IMR-90 (cell line): ENCODE results near the gene SLC35B4. TPM values are rescaled to one million over a fixed set of nuclear protein-coding genes. Genes with fewer than 3 reads are reported as not detected.
A peak's percentile ranks its signal among the peaks of the same experiment; 100 is the strongest.

ENCODE experiments used
- ATAC-seq: fragments of 200-7000 bp; cut with Tn5 transposase; 2 replicates; pipeline ENCODE4 v1.9.1; 2020; ENCODE audit warnings: low read depth, mild to moderate bottlenecking, moderate library complexity
- BruUV-seq: library from RNA; stranded (reverse); fragments of 400-500 nt; replicated peaks from 2 replicates; lab custom pipeline; 2021; lab: Mats Ljungman, UMichigan
- CTCF ChIA-PET: fragments of 300-600 bp; formaldehyde crosslinking; extraction: SDS; loops from one replicate; lab custom pipeline; 2021; ENCODE audit warnings: antibody characterized with exemption; lab: Yijun Ruan, JAX
- POLR2A ChIA-PET: fragments of 300-600 bp; sonication (Branson Sonifier 250); formaldehyde crosslinking; loops from one replicate; lab custom pipeline; 2022; ENCODE audit warnings: antibody characterized with exemption; ENCODE audit not compliant: unreplicated experiment; lab: Charles Lee
- DNase-seq: peaks from one replicate; pipeline ENCODE4 v3.0.0; 2013
- H2AFZ ChIP-seq: replicated peaks from 2 replicates; pipeline ENCODE3; 2013; ENCODE audit warnings: low read length, mild to moderate bottlenecking; ENCODE audit not compliant: poor library complexity
- H2AK5ac ChIP-seq: 2 replicates; pipeline ENCODE4 v1.6.1; 2013; ENCODE audit warnings: low read depth, low read length, inconsistent platforms
- H2AK9ac ChIP-seq: replicated peaks from 2 replicates; pipeline ENCODE3; 2013; ENCODE audit warnings: mild to moderate bottlenecking, low read depth, low read length, moderate library complexity; ENCODE audit not compliant: poor library complexity
- H2BK120ac ChIP-seq: 2 replicates; pipeline ENCODE4 v1.6.1; 2013; ENCODE audit warnings: low read depth, low read length, inconsistent platforms
- H2BK15ac ChIP-seq: 3 replicates; pipeline ENCODE4 v1.6.1; 2013; ENCODE audit warnings: low read depth, low read length, inconsistent platforms
- H2BK20ac ChIP-seq: 2 replicates; pipeline ENCODE4 v1.6.1; 2013; ENCODE audit warnings: low read depth, mild to moderate bottlenecking, inconsistent platforms, low read length, moderate library complexity
- H2BK5ac ChIP-seq: 2 replicates; pipeline ENCODE4 v1.6.1; 2013; ENCODE audit warnings: mild to moderate bottlenecking, low read depth, low read length, inconsistent platforms; ENCODE audit not compliant: poor library complexity, severe bottlenecking
- H3K14ac ChIP-seq: replicated peaks from 2 replicates; pipeline ENCODE4 v1.6.1; 2013; ENCODE audit warnings: low read depth, low read length, inconsistent platforms
- H3K18ac ChIP-seq: 2 replicates; pipeline ENCODE4 v1.6.1; 2013; ENCODE audit warnings: low read depth, low read length, control low read depth
- H3K23ac ChIP-seq: 2 replicates; pipeline ENCODE4 v1.6.1; 2013; ENCODE audit warnings: low read depth, low read length, inconsistent platforms
- H3K27ac ChIP-seq: 2 replicates; pipeline ENCODE4 v1.5.1; 2013; ENCODE audit warnings: mild to moderate bottlenecking, control low read depth, low read length; ENCODE audit not compliant: insufficient read depth
- H3K27me3 ChIP-seq: 2 replicates; pipeline ENCODE4 v1.6.1; 2013; ENCODE audit warnings: low read length; ENCODE audit not compliant: control insufficient read depth, insufficient read depth
- H3K36me3 ChIP-seq: 2 replicates; pipeline ENCODE4 v1.6.1; 2013; ENCODE audit warnings: low read length, mixed read lengths; ENCODE audit not compliant: control insufficient read depth, insufficient read depth
- H3K4ac ChIP-seq: 2 replicates; pipeline ENCODE4 v1.6.1; 2013; ENCODE audit warnings: low read depth, low read length, inconsistent platforms
- H3K4me1 ChIP-seq: 2 replicates; pipeline ENCODE4 v1.6.1; 2013; ENCODE audit warnings: low read length, mixed read lengths; ENCODE audit not compliant: control insufficient read depth, insufficient read depth
- H3K4me2 ChIP-seq: 2 replicates; pipeline ENCODE4 v1.6.1; 2013; ENCODE audit warnings: low read depth, mild to moderate bottlenecking, control low read depth, low read length, moderate library complexity
- H3K4me3 ChIP-seq: 2 replicates; pipeline ENCODE4 v1.5.1; 2013; ENCODE audit warnings: low read depth, mild to moderate bottlenecking, control low read depth, low read length, moderate library complexity; ENCODE audit not compliant: insufficient read depth
- H3K56ac ChIP-seq: 2 replicates; pipeline ENCODE4 v1.6.1; 2013; ENCODE audit warnings: low read length, inconsistent platforms; ENCODE audit not compliant: insufficient read depth; ENCODE audit errors: extremely low read depth
- H3K79me1 ChIP-seq, 2 experiments: 2 replicates each; pipeline ENCODE4 v1.6.1; 2013; ENCODE audit warnings: low read length in 2 of 2, inconsistent platforms in 1 of 2, low read depth in 1 of 2
- H3K9ac ChIP-seq: 2 replicates; pipeline ENCODE4 v1.6.1; 2013; ENCODE audit warnings: low read depth, low read length, control low read depth
- H3K9me1 ChIP-seq: 2 replicates; pipeline ENCODE4 v1.6.1; 2013; ENCODE audit warnings: low read length, inconsistent platforms; ENCODE audit not compliant: insufficient read depth
- H3K9me3 ChIP-seq: 2 replicates; pipeline ENCODE4 v1.6.1; 2013; ENCODE audit warnings: low read length; ENCODE audit not compliant: control insufficient read depth, insufficient read depth
- H4K20me1 ChIP-seq: 2 replicates; pipeline ENCODE4 v1.6.1; 2013; ENCODE audit warnings: low read length, inconsistent platforms; ENCODE audit not compliant: insufficient read depth
- H4K5ac ChIP-seq: 2 replicates; pipeline ENCODE4 v1.6.1; 2013; ENCODE audit warnings: mild to moderate bottlenecking, low read depth, low read length, control low read depth
- H4K8ac ChIP-seq, 2 experiments: 2 replicates each; pipeline ENCODE4 v1.6.1; 2013; ENCODE audit warnings: low read depth in 2 of 2, low read length in 2 of 2, control low read depth in 1 of 2, inconsistent platforms in 1 of 2
- H4K91ac ChIP-seq: 2 replicates; pipeline ENCODE4 v1.6.1; 2013; ENCODE audit warnings: low read depth, low read length, inconsistent platforms; ENCODE audit not compliant: insufficient read depth
- CEBPB ChIP-seq: IDR thresholded peaks from 2 replicates; pipeline ENCODE4 v1.6.1; 2012; ENCODE audit warnings: low read depth, low read length, improper control_type of control experiment
- CHD1 ChIP-seq: IDR thresholded peaks from 2 replicates; pipeline ENCODE4 v1.6.1; 2012; ENCODE audit warnings: low read depth, low read length, improper control_type of control experiment
- CTCF ChIP-seq: conservative IDR thresholded peaks from 2 replicates; pipeline ENCODE4 v1.5.1; 2012; ENCODE audit warnings: mild to moderate bottlenecking, low read depth, low read length, improper control_type of control experiment
- ELK1 ChIP-seq: fragments of 150-350 bp; IDR thresholded peaks from 2 replicates; pipeline ENCODE4 v1.6.1; 2016; ENCODE audit warnings: low read depth, mild to moderate bottlenecking, low read length, moderate library complexity, borderline replicate concordance
- FOS ChIP-seq: fragments of 150-350 bp; IDR thresholded peaks from 2 replicates; pipeline ENCODE4 v1.6.1; 2016; ENCODE audit warnings: low read depth, low read length
- MAFK ChIP-seq: IDR thresholded peaks from 2 replicates; pipeline ENCODE4 v1.6.1; 2012; ENCODE audit warnings: low read depth, low read length, improper control_type of control experiment
- MAZ ChIP-seq: IDR thresholded peaks from 2 replicates; pipeline ENCODE4 v1.6.1; 2012; ENCODE audit warnings: low read depth, mild to moderate bottlenecking, low read length, improper control_type of control experiment, moderate library complexity, borderline replicate concordance
- MXI1 ChIP-seq: IDR thresholded peaks from 2 replicates; pipeline ENCODE4 v1.6.1; 2012; ENCODE audit warnings: low read depth, mild to moderate bottlenecking, low read length, moderate library complexity, borderline replicate concordance
- NFE2L2 ChIP-seq: fragments of 150-350 bp; IDR thresholded peaks from 2 replicates; pipeline ENCODE4 v1.6.1; 2016; ENCODE audit warnings: low read depth, mild to moderate bottlenecking, low read length
- POLR2A ChIP-seq: IDR thresholded peaks from 2 replicates; pipeline ENCODE4 v1.6.1; 2012; ENCODE audit warnings: mild to moderate bottlenecking, low read depth, low read length
- RAD21 ChIP-seq: IDR thresholded peaks from 2 replicates; pipeline ENCODE4 v1.6.1; 2012; ENCODE audit warnings: low read length, improper control_type of control experiment
- RCOR1 ChIP-seq: IDR thresholded peaks from 2 replicates; pipeline ENCODE4 v1.6.1; 2012; ENCODE audit warnings: mild to moderate bottlenecking, low read length, improper control_type of control experiment; ENCODE audit not compliant: insufficient replicate concordance
- RFX5 ChIP-seq: IDR thresholded peaks from 2 replicates; pipeline ENCODE4 v1.8.0; 2012; ENCODE audit warnings: low read depth, mild to moderate bottlenecking, low read length, moderate library complexity
- SMC3 ChIP-seq: fragments of 150-350 bp; IDR thresholded peaks from 2 replicates; pipeline ENCODE4 v1.6.1; 2016; ENCODE audit warnings: low read depth, mild to moderate bottlenecking, antibody characterized with exemption, low read length, moderate library complexity
- WGBS, 2 experiments: methylation state at CpG; one replicate each; pipeline versions ENCODE4 v1.1.5 to v1.1.7; 2013; ENCODE audit warnings: missing lambda C conversion rate in 2 of 2; ENCODE audit not compliant: insufficient read length in 1 of 2; ENCODE audit errors: extremely low coverage in 2 of 2; 5-methylcytosine and 5-hydroxymethylcytosine counted together
- dilution Hi-C: fragments of 300-500 bp; cut with HindIII; formaldehyde crosslinking; loops from one replicate; pipeline ENCODE4 v1.14.3; 2018; ENCODE audit warnings: low sequenced_read_pairs; ENCODE audit not compliant: unreplicated experiment
- in situ Hi-C: fragments of 300-500 bp; cut with MboI; formaldehyde crosslinking; loops from 3 replicates; pipeline ENCODE4 v1.14.3; 2019; ENCODE audit warnings: low sequenced_read_pairs, inconsistent platforms, mixed read lengths
- intact Hi-C: fragments of 100-400 bp; cut with micrococcal nuclease; formaldehyde crosslinking; loops from 2 replicates; pipeline ENCODE4 v1.10.0; 2022
- polyA plus RNA-seq, 3 experiments: library from polyadenylated mRNA; depleted of rRNA; stranded (reverse); fragments of >200 nt; gene quantifications; 2 replicates each; pipeline ENCODE4 v1.2.3, GENCODE V29; 2012; ENCODE audit warnings: low replicate concordance in 1 of 3
- total RNA-seq: library from RNA; depleted of rRNA; stranded (reverse); fragments of >200 nt; gene quantifications from 2 replicates; pipeline ENCODE4 v1.2.3, GENCODE V29; 2012
- TF ChIP-seq, protein P1 (sequence below): fragments of 150-350 bp; IDR thresholded peaks from 2 replicates; pipeline ENCODE4 v1.6.1; 2017; ENCODE audit warnings: mild to moderate bottlenecking, antibody characterized with exemption, low read length, low read depth

SLC35B4 gene
- total and polyA plus RNA-seq, 2 of the 4 experiments (the other 2 are of a cell fraction): 10.0 to 15.6 TPM

DNA sequence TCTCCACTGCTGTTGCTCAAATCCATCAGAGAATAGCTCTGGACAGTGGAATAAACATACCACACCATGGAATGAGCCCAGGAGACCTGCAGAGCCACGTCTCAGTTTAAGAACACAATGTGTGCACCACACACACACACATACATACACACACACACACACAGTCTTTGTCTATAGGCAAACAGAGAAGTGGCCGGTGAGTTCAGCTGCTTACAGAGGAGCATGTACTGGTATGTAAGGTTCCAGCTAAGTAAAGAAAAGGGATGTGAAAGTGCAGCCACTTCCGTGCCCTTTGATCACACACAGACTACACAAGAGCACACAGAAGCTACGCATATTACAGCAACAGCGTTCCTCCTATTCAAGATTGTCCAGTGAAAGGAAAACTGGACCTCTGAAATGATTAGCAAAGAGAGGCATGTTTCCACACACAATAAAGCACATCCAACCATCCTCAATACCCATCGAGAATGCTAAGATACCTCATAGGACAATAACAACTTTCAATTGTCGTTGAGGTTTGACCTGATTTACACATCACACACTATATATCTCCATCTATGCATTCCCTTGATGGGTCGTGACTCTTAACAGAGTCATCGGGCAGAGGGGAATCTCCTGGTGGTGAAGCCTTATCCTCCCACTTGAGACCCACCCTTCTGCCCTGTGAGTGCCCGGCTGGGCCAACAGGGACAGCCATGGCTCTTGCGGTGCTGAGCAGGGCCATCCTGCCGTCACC, 23.6 kb downstream of the SLC35B4 start:
- H3K14ac ChIP-seq: no peak overlapping the region
- H3K27ac ChIP-seq: no peak overlapping the region
- no peak overlapping the region for H2BK120ac ChIP-seq
- H3K4me3 ChIP-seq: no peak overlapping the region
- no peak overlapping the region for H3K23ac ChIP-seq
- H2AK9ac ChIP-seq: peak overlapping the region; percentile 20
- intact Hi-C loops: no loop called here
- H3K4me2 ChIP-seq: no peak overlapping the region
- H3K9me1 ChIP-seq: no peaks in the 10 kb centered on the region; the same call in 1 of the 2 replicates
- H3K9me3 ChIP-seq: no peaks in the 10 kb centered on the region
- H4K91ac ChIP-seq: no peak overlapping the region
- H3K36me3 ChIP-seq: peaks cover 13% of the 10 kb centered on the region
- WGBS, 2 experiments: 96% methylated on average over 5 of the region's 12 CpGs; no CpG with 5 or more reads in 1 of the 2 experiments
- DNase-seq (no peak), ATAC-seq (no peak)
- no peak overlapping the region for H3K9ac ChIP-seq
- no peaks in the 10 kb centered on the region for H3K27me3 ChIP-seq
- H2BK15ac ChIP-seq: no peak overlapping the region
- POLR2A ChIA-PET: no interaction called here
- in situ Hi-C loops: no loop called here
- H2BK5ac ChIP-seq: no peak overlapping the region
- dilution Hi-C loops: no loop called here
- H4K8ac ChIP-seq: no peak overlapping the region
- no peak overlapping the region for H2AK5ac ChIP-seq
- CTCF ChIA-PET: interaction anchor here (0.6 to 0.7 kb wide), 2 partner anchors 29 to 1067 kb away, joined by 4 to 5 read pairs; no protein-coding TSS in a partner anchor
- H3K79me1 ChIP-seq: no peaks in the 10 kb centered on the region
- no peak overlapping the region for H3K18ac ChIP-seq
- H2AFZ ChIP-seq: no peak overlapping the region
- no peaks in the 10 kb centered on the region for H4K20me1 ChIP-seq
- no peak overlapping the region for H3K56ac ChIP-seq
- H3K4ac ChIP-seq: no peak overlapping the region
- H4K5ac ChIP-seq: no peak overlapping the region
- no TSS peak for BruUV-seq
- H2BK20ac ChIP-seq: no peak overlapping the region
- H3K4me1 ChIP-seq: no peaks in the 10 kb centered on the region
- TF ChIP-seq CHD1 (no peak), SMC3 (no peak), RFX5 (no peak), RCOR1 (no peak), RAD21 (no peak), MXI1 (no peak), POLR2A (no peak), MAZ (no peak), CEBPB (no peak), NFE2L2 (no peak), ELK1 (no peak), CTCF (no peak), FOS (no peak), MAFK (no peak)
- TF ChIP-seq, protein P1, sequence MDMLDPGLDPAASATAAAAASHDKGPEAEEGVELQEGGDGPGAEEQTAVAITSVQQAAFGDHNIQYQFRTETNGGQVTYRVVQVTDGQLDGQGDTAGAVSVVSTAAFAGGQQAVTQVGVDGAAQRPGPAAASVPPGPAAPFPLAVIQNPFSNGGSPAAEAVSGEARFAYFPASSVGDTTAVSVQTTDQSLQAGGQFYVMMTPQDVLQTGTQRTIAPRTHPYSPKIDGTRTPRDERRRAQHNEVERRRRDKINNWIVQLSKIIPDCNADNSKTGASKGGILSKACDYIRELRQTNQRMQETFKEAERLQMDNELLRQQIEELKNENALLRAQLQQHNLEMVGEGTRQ: no peak
